Measurements from ENCODE around the gene SYT1. TPM values are rescaled to one million over a fixed set of nuclear protein-coding genes. Genes with fewer than 3 reads are reported as not detected.
"Not testable (repeated sequence)": the region's sequence is repeated elsewhere in the genome, so short reads cannot be mapped to it uniquely, and the experiment has no call there.

SYT1 gene
- total and polyA plus RNA-seq, 4 donors: 38.0 to 113 (median 97.8) TPM

DNA sequence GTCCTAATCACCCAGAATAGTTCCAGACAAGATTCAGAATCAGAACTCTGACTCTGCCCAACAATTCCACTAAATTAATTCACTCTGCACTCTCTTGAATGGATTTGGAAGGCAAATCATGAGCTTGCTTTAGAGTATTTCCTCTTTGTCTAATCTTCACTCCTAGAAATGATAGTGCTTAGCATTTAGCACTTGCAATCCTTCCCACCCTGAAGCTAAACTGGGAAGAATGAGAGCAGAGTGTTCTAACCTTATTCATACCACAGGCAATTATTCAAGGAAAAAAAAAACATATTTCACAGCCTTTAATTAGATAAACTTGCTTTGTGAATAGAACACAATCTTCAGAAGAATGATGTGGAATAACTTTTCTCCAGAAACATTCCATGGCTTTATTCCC lies 561.5 kb downstream of the SYT1 start:
- Histone ChIP-seq H3K4me3 (ENCODE audit: low read depth, low read length) (no peak overlapping the region), H3K4me1 (ENCODE audit: control insufficient read depth, insufficient read depth, low read length) (no peaks in the 10 kb centered on the region), H3K36me3 (ENCODE audit: control insufficient read depth, insufficient read depth, low read length) (no peaks in the 10 kb centered on the region), H3K9me3 (ENCODE audit: control insufficient read depth, insufficient read depth, low read length) (no peaks in the 10 kb centered on the region), H3K27ac (ENCODE audit: low read depth, low read length) (no peak overlapping the region), H3K27me3 (ENCODE audit: control insufficient read depth, insufficient read depth, low read length) (no peaks in the 10 kb centered on the region)
- no peak for DNase-seq (ENCODE audit: low read depth in 4 of 6, low spot score in 6 of 6)

- H3K9me3 ChIP-seq (ENCODE audit: control insufficient read depth, insufficient read depth, low read length); H3K4me1 ChIP-seq (ENCODE audit: control insufficient read depth, insufficient read depth, low read length); H3K27me3 ChIP-seq (ENCODE audit: control insufficient read depth, insufficient read depth, low read length); H3K36me3 ChIP-seq (ENCODE audit: control insufficient read depth, insufficient read depth, low read length); DNase-seq (ENCODE audit: low read depth in 4 of 6, low spot score in 6 of 6); H3K27ac ChIP-seq (ENCODE audit: low read depth, low read length); H3K4me3 ChIP-seq (ENCODE audit: low read depth, low read length): not testable (repeated sequence)
- 77% methylated on average over 3 of the region's 3 CpGs for WGBS (ENCODE audit: insufficient coverage)
These were observed 562.2 kb downstream of the SYT1 start for GRCh38 chr12:79426744-79427143.

- H3K9me3 ChIP-seq (ENCODE audit: control insufficient read depth, insufficient read depth, low read length): no peaks in the 10 kb centered on the region
- no peaks in the 10 kb centered on the region for H3K4me1 ChIP-seq (ENCODE audit: control insufficient read depth, insufficient read depth, low read length)
- H3K27me3 ChIP-seq (ENCODE audit: control insufficient read depth, insufficient read depth, low read length): no peaks in the 10 kb centered on the region
- DNase-seq (ENCODE audit: low read depth in 4 of 6, low spot score in 6 of 6): no peak
- no peak overlapping the region for H3K4me3 ChIP-seq (ENCODE audit: low read depth, low read length)
- WGBS (ENCODE audit: insufficient coverage): 80% methylated on average over 1 of the region's 3 CpGs
- H3K36me3 ChIP-seq (ENCODE audit: control insufficient read depth, insufficient read depth, low read length): no peaks in the 10 kb centered on the region
- H3K27ac ChIP-seq (ENCODE audit: low read depth, low read length): no peak overlapping the region
These were observed 569.0 kb downstream of the SYT1 start for GRCh38 chr12:79433465-79434072.

GRCh38 chr12:79434561-79434960 lies 570.0 kb downstream of the SYT1 start:
- no peak overlapping the region for H3K27ac ChIP-seq (ENCODE audit: low read depth, low read length)
- no peaks in the 10 kb centered on the region for H3K27me3 ChIP-seq (ENCODE audit: control insufficient read depth, insufficient read depth, low read length)
- H3K4me3 ChIP-seq (ENCODE audit: low read depth, low read length): no peak overlapping the region
- DNase-seq (ENCODE audit: low read depth in 4 of 6, low spot score in 6 of 6): no peak
- H3K9me3 ChIP-seq (ENCODE audit: control insufficient read depth, insufficient read depth, low read length): no peaks in the 10 kb centered on the region
- WGBS (ENCODE audit: insufficient coverage): 100% methylated on average over 1 of the region's 1 CpG
- no peaks in the 10 kb centered on the region for H3K36me3 ChIP-seq (ENCODE audit: control insufficient read depth, insufficient read depth, low read length)
- H3K4me1 ChIP-seq (ENCODE audit: control insufficient read depth, insufficient read depth, low read length): no peaks in the 10 kb centered on the region

- no peak for DNase-seq (ENCODE audit: low read depth in 4 of 6, low spot score in 6 of 6)
- Histone ChIP-seq H3K4me3 (ENCODE audit: low read depth, low read length) (no peak overlapping the region), H3K9me3 (ENCODE audit: control insufficient read depth, insufficient read depth, low read length) (no peaks in the 10 kb centered on the region), H3K27me3 (ENCODE audit: control insufficient read depth, insufficient read depth, low read length) (no peaks in the 10 kb centered on the region), H3K36me3 (ENCODE audit: control insufficient read depth, insufficient read depth, low read length) (no peaks in the 10 kb centered on the region), H3K4me1 (ENCODE audit: control insufficient read depth, insufficient read depth, low read length) (no peaks in the 10 kb centered on the region), H3K27ac (ENCODE audit: low read depth, low read length) (no peak overlapping the region)
- WGBS (ENCODE audit: insufficient coverage): no CpG with 5 or more reads among the region's 1 CpG
These were observed 571.2 kb downstream of the SYT1 start for GRCh38 chr12:79435742-79436141.

GRCh38 chr12:79438480-79439174 lies 574.1 kb downstream of the SYT1 start:
- Histone ChIP-seq H3K27me3 (ENCODE audit: control insufficient read depth, insufficient read depth, low read length) (no peaks in the 10 kb centered on the region), H3K4me3 (ENCODE audit: low read depth, low read length) (no peak overlapping the region), H3K4me1 (ENCODE audit: control insufficient read depth, insufficient read depth, low read length) (no peaks in the 10 kb centered on the region), H3K27ac (ENCODE audit: low read depth, low read length) (no peak overlapping the region), H3K9me3 (ENCODE audit: control insufficient read depth, insufficient read depth, low read length) (no peaks in the 10 kb centered on the region), H3K36me3 (ENCODE audit: control insufficient read depth, insufficient read depth, low read length) (no peaks in the 10 kb centered on the region)
- DNase-seq (ENCODE audit: low read depth in 4 of 6, low spot score in 6 of 6): no peak
- WGBS (ENCODE audit: insufficient coverage): no CpG with 5 or more reads among the region's 3 CpGs

- Histone ChIP-seq H3K9me3 (ENCODE audit: control insufficient read depth, insufficient read depth, low read length) (no peaks in the 10 kb centered on the region), H3K27me3 (ENCODE audit: control insufficient read depth, insufficient read depth, low read length) (no peaks in the 10 kb centered on the region), H3K27ac (ENCODE audit: low read depth, low read length) (no peak overlapping the region), H3K36me3 (ENCODE audit: control insufficient read depth, insufficient read depth, low read length) (no peaks in the 10 kb centered on the region), H3K4me3 (ENCODE audit: low read depth, low read length) (no peak overlapping the region), H3K4me1 (ENCODE audit: control insufficient read depth, insufficient read depth, low read length) (no peaks in the 10 kb centered on the region)
- DNase-seq (ENCODE audit: low read depth in 4 of 6, low spot score in 6 of 6): no peak
- WGBS (ENCODE audit: insufficient coverage): no CpG with 5 or more reads among the region's 3 CpGs
These were observed 574.7 kb downstream of the SYT1 start for GRCh38 chr12:79439175-79439825.

DNA sequence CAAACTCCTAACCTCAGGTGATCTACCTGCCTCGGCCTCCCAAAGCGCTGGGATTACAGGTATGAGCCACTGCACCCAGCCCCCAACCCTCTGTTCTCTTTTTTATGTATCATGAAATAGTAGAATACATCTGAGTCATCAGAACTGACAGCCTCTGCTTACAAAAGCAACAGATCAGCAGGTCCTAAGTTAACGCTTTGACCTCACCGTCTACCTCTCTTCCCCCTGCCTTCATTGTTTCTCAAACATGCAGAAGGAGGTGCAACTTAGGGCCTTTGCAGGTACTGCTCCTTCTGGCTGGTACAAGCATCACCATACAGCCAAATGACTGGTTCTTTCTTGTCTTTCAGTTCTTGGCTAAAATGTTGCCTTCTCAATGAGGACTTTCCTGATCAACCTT lies 577.0 kb downstream of the SYT1 start:
- Histone ChIP-seq H3K4me1 (ENCODE audit: control insufficient read depth, insufficient read depth, low read length) (no peaks in the 10 kb centered on the region), H3K27ac (ENCODE audit: low read depth, low read length) (no peak overlapping the region), H3K9me3 (ENCODE audit: control insufficient read depth, insufficient read depth, low read length) (no peaks in the 10 kb centered on the region), H3K27me3 (ENCODE audit: control insufficient read depth, insufficient read depth, low read length) (no peaks in the 10 kb centered on the region), H3K36me3 (ENCODE audit: control insufficient read depth, insufficient read depth, low read length) (no peaks in the 10 kb centered on the region), H3K4me3 (ENCODE audit: low read depth, low read length) (no peak overlapping the region)
- WGBS (ENCODE audit: insufficient coverage): 77% methylated on average over 2 of the region's 4 CpGs
- DNase-seq (ENCODE audit: low read depth in 4 of 6, low spot score in 6 of 6): no peak

DNA sequence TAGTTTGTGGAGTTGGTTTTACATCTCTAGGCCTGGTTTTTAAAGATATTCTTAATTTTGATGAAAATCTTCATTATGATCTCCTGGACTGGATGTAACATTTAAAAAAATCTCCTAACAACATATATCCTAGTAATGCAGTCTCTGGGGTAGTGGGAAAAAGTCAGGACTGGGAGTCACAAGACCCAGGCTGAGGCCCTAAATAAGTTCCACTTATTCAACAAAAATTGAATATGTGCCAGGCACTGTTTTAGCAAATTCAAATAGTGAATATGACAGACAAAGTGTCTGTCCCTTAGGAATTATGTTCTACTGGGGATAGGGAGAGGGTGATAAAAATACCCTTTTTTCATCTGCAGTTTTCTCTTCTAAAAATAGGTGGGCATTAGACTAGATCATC lies 577.8 kb downstream of the SYT1 start:
- no peak overlapping the region for H3K27ac ChIP-seq (ENCODE audit: low read depth, low read length)
- H3K27me3 ChIP-seq (ENCODE audit: control insufficient read depth, insufficient read depth, low read length): no peaks in the 10 kb centered on the region
- H3K9me3 ChIP-seq (ENCODE audit: control insufficient read depth, insufficient read depth, low read length): no peaks in the 10 kb centered on the region
- no peak overlapping the region for H3K4me3 ChIP-seq (ENCODE audit: low read depth, low read length)
- no peaks in the 10 kb centered on the region for H3K4me1 ChIP-seq (ENCODE audit: control insufficient read depth, insufficient read depth, low read length)
- H3K36me3 ChIP-seq (ENCODE audit: control insufficient read depth, insufficient read depth, low read length): no peaks in the 10 kb centered on the region
- DNase-seq (ENCODE audit: low read depth in 4 of 6, low spot score in 6 of 6): no peak

DNA sequence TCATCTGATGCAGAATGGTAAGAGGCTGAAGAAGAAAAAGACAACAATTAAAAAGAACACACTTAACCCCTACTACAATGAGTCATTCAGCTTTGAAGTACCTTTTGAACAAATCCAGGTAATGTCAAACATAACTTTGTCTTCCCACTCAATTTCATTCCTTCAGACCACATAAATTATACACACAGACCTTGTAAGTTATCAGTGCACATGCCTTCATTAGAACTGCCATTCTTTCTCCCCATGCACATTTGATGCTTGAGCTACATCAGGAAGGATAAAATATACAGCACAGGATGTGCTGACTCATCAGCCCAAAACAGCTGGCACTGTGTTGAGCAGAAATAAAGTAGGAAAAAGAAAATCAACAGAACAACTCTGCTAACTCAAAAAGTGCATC lies 579.5 kb downstream of the SYT1 start:
- DNase-seq (ENCODE audit: low read depth in 4 of 6, low spot score in 6 of 6): no peak
- Histone ChIP-seq H3K27me3 (ENCODE audit: control insufficient read depth, insufficient read depth, low read length) (no peaks in the 10 kb centered on the region), H3K36me3 (ENCODE audit: control insufficient read depth, insufficient read depth, low read length) (peaks cover 2% of the 10 kb centered on the region), H3K4me1 (ENCODE audit: control insufficient read depth, insufficient read depth, low read length) (no peaks in the 10 kb centered on the region), H3K9me3 (ENCODE audit: control insufficient read depth, insufficient read depth, low read length) (no peaks in the 10 kb centered on the region), H3K27ac (ENCODE audit: low read depth, low read length) (no peak overlapping the region), H3K4me3 (ENCODE audit: low read depth, low read length) (no peak overlapping the region)
